ENCODE results near the gene DRD2. TPM values are rescaled to one million over a fixed set of nuclear protein-coding genes. Genes with fewer than 3 reads are reported as not detected.

The DRD2 gene
- total RNA-seq, 1 donor from 2014 or later: 0.49 TPM

DNA sequence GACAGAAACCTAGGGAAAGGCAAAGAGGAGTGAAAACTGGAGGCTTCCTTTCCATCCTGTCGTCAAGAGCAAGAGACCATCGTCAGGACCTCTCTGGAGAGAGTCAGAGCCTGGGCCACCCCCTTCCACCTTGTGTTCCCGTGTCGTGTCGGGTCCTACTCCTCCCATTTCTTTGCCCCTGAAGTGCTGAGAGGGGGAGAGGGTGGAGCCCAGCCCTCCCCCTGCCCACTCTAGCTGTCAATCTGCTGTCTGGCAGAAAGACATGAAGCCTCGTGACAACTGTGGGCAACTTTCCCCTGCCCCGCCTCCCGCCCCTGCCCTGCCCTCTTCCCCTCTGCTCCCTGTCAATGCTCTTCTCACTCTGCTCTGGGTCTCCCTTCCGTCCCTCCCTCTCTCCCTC lies 67.0 kb downstream of the DRD2 start:
- no peak for DNase-seq (ENCODE audit: extremely low spot score in 2 of 2)
- Histone ChIP-seq H3K36me3 (no peaks in the 10 kb centered on the region), H3K27me3 (no peaks in the 10 kb centered on the region), H3K27ac (no peak overlapping the region), H3K9me3 (no peaks in the 10 kb centered on the region), H3K4me1 (no peaks in the 10 kb centered on the region), H3K4me3 (no peak overlapping the region)
- TF ChIP-seq POLR2AphosphoS5 (IDR thresholded peaks at IDR 0.05; ENCODE audit: insufficient read depth in 1 of 2, low read depth in 1 of 2) (no peak), POLR2A (IDR thresholded peaks at IDR 0.05) (no peak)
- TF ChIP-seq, protein P1, sequence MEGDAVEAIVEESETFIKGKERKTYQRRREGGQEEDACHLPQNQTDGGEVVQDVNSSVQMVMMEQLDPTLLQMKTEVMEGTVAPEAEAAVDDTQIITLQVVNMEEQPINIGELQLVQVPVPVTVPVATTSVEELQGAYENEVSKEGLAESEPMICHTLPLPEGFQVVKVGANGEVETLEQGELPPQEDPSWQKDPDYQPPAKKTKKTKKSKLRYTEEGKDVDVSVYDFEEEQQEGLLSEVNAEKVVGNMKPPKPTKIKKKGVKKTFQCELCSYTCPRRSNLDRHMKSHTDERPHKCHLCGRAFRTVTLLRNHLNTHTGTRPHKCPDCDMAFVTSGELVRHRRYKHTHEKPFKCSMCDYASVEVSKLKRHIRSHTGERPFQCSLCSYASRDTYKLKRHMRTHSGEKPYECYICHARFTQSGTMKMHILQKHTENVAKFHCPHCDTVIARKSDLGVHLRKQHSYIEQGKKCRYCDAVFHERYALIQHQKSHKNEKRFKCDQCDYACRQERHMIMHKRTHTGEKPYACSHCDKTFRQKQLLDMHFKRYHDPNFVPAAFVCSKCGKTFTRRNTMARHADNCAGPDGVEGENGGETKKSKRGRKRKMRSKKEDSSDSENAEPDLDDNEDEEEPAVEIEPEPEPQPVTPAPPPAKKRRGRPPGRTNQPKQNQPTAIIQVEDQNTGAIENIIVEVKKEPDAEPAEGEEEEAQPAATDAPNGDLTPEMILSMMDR (IDR thresholded peaks at IDR 0.05): no peak
- intact Hi-C loops (cut with DNase I): no loop called here

DNA sequence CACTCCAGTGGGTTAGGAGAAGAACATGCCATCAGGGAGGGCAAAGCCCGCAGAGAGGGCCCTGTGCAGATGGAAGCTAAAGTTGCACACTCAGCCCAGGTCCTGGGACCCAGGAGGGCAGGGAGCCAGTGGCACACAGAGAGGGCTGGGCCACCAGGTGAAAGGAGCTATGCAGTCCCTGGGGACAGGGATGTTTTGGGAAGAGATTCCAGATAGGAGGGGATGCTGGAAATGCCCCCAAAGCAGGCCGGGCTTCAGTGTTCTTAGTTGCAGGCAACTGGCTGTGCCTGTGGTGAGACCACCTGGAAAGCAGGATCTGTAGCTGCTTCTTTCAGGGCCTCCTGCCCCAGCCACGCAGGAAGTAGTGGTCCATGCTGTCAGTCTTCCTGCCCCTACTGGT lies 68.0 kb downstream of the DRD2 start:
- Histone ChIP-seq H3K27ac (no peak overlapping the region), H3K9me3 (no peaks in the 10 kb centered on the region), H3K27me3 (no peaks in the 10 kb centered on the region), H3K4me3 (no peak overlapping the region), H3K36me3 (no peaks in the 10 kb centered on the region), H3K4me1 (peaks cover under 1% of the 10 kb centered on the region)
- DNase-seq (ENCODE audit: extremely low spot score in 2 of 2): no peak
- no peak for TF ChIP-seq POLR2AphosphoS5 (IDR thresholded peaks at IDR 0.05; ENCODE audit: insufficient read depth in 1 of 2, low read depth in 1 of 2)
- TF ChIP-seq, protein P1 (IDR thresholded peaks at IDR 0.05): no peak
- TF ChIP-seq POLR2A (IDR thresholded peaks at IDR 0.05): no peak
- intact Hi-C loops (cut with DNase I): no loop called here

DNA sequence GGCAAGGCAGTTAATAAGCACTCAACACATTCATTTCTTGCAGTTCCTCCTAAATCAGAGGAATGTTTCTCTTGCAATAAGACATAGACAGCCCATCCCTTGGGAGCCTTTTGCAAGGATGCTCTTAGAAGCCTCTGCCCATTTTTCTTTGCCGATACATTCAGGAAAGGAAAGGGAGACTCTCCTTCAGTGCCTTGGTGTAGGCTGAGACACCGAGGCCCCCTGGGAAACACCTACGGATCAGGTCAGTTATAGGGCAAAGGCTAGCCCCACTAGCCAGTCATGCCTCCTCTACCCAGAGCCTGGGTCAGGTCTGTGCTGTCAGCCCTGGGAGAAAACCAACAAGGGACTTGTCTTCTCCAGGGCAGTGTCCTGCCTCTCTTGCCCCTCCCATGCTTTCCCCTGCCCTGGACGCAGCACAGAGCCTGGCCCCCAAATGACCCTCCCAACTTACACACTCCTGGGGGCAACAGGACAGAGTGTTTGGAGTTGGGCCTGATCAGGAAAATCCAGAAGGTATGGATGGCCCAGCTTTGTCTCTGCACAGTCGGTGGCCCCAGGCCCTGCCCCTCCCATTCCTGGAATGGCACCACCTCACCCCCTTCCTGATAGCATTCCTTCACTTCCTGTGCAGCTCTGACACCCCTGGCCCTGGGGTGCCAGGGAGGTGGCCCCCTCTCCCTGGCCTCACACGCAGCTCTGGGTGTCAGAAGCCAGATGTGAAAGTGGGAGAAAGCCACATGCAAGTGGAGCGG lies 69.3 kb downstream of the DRD2 start:
- Histone ChIP-seq H3K27ac (no peak overlapping the region), H3K9me3 (no peaks in the 10 kb centered on the region), H3K36me3 (no peaks in the 10 kb centered on the region), H3K4me3 (no peak overlapping the region), H3K27me3 (no peaks in the 10 kb centered on the region), H3K4me1 (peaks cover 5% of the 10 kb centered on the region)
- DNase-seq (ENCODE audit: extremely low spot score in 2 of 2): no peak
- TF ChIP-seq, protein P1 (IDR thresholded peaks at IDR 0.05): no peak
- TF ChIP-seq POLR2A (IDR thresholded peaks at IDR 0.05) (no peak), POLR2AphosphoS5 (IDR thresholded peaks at IDR 0.05; ENCODE audit: insufficient read depth in 1 of 2, low read depth in 1 of 2) (no peak)
- intact Hi-C loops (cut with DNase I): no loop called here

DNA sequence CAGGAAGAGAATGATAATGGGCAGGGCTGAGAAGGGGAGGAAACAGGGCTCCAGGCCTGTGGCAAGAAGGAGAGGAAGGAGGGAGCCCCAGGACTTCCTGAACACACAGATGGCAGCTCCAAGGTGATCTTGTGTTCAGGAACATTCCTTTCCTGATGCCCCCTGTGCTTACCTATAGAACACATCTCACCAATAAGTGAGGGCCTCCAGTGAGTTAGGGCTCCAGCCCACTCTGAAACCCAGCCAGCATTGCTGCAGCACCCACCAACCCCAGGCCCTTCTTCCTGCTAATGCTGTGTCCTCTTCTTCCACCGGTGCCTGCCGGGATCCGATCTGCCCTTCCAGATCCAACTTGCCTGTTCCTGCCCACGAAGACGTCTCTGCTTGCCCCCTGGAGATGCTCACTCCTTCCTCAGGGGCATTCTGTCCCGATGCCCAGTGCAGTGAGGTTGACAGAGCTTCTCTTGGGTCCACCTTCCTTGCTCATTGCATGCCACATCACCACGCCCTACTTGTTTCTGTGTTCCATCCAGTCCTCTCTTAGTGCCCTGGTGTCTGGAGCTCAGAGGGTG lies 70.3 kb downstream of the DRD2 start:
- Histone ChIP-seq H3K4me1 (peaks cover 5% of the 10 kb centered on the region), H3K27ac (no peak overlapping the region), H3K27me3 (no peaks in the 10 kb centered on the region), H3K4me3 (no peak overlapping the region), H3K36me3 (no peaks in the 10 kb centered on the region), H3K9me3 (no peaks in the 10 kb centered on the region)
- no peak for DNase-seq (ENCODE audit: extremely low spot score in 2 of 2)
- TF ChIP-seq, protein P1 (IDR thresholded peaks at IDR 0.05): no peak
- TF ChIP-seq POLR2AphosphoS5 (IDR thresholded peaks at IDR 0.05; ENCODE audit: insufficient read depth in 1 of 2, low read depth in 1 of 2) (no peak), POLR2A (IDR thresholded peaks at IDR 0.05) (no peak)
- intact Hi-C loops (cut with DNase I): no loop called here

DNA sequence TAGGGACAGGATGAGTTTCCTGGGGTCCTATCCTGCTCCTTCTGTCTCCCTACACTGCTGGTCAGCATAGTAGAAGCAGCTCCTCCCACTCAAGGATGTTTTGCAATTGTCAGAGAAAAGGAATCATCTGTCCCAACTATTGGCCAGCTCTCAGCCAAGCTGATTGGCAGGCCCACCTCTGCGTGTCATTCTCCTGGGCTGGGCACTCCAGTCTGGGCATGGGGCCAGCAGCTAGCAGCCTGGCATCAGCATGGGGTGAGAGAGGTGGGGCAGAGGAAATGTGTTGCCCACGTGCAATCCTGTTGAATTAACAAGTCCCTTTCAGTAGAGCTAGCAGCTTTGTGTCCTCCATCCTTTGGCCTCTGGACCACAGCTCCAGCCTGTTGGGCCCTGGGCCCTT lies 73.5 kb downstream of the DRD2 start:
- H3K4me3 ChIP-seq: no peak overlapping the region
- TF ChIP-seq POLR2A (IDR thresholded peaks at IDR 0.05) (no peak), POLR2AphosphoS5 (IDR thresholded peaks at IDR 0.05; ENCODE audit: insufficient read depth in 1 of 2, low read depth in 1 of 2) (no peak)
- TF ChIP-seq, protein P1 (IDR thresholded peaks at IDR 0.05): no peak
- DNase-seq (ENCODE audit: extremely low spot score in 2 of 2): no peak
- peaks cover 5% of the 10 kb centered on the region for H3K4me1 ChIP-seq
- H3K27ac ChIP-seq: no peak overlapping the region
- H3K9me3 ChIP-seq: no peaks in the 10 kb centered on the region
- no peaks in the 10 kb centered on the region for H3K27me3 ChIP-seq
- no peaks in the 10 kb centered on the region for H3K36me3 ChIP-seq
- intact Hi-C loops (cut with DNase I): no loop called here

All from vagina (tissue), 2 donors.